OCI-LY1 (cell line): ENCODE measurements around the gene GRIN2A.

Source experiments
- CTCF ChIP-seq: fragments of 200-600 bp; sonication (generic), shearing (Covaris generic); IDR thresholded peaks from 2 replicates; pipeline ENCODE4 v1.5.1; 2017; ENCODE audit warnings: mild to moderate bottlenecking, antibody characterized with exemption, low read length, moderate library complexity, mixed read lengths
- EZH2 ChIP-seq: fragments of 200-600 bp; sonication (generic), shearing (Covaris generic); IDR thresholded peaks from 2 replicates; pipeline ENCODE4 v1.8.0; 2017; ENCODE audit warnings: borderline replicate concordance, mixed run types, mild to moderate bottlenecking, antibody characterized with exemption, low read length, moderate library complexity, mixed read lengths

GRCh38 chr16:9852003-9852402, 330.2 kb downstream of the GRIN2A start:
- TF ChIP-seq CTCF (no peak), EZH2 (no peak)
